Lower lobe of right lung (tissue), 2 donors: ENCODE measurements around the gene ITIH1. TPM values are rescaled to one million over a fixed set of nuclear protein-coding genes. Genes with fewer than 3 reads are reported as not detected.

Experiments
- ATAC-seq, 2 donors: fragments of 200-7000 bp; cut with Tn5 transposase; one replicate each; pipeline ENCODE4 v1.9.1; 2020 to 2022; ENCODE audit warnings: mild to moderate bottlenecking in 2 of 2, moderate library complexity in 2 of 2
- DNase-seq: peaks from one replicate; pipeline ENCODE4 v3.0.0-alpha.2; 2020
- H3K27ac ChIP-seq: fragments of 200-600 bp; one replicate; pipeline ENCODE4 v1.8.0; 2022
- H3K27me3 ChIP-seq: fragments of 200-600 bp; one replicate; pipeline ENCODE4 v1.8.0; 2022; ENCODE audit warnings: low read depth
- H3K36me3 ChIP-seq: fragments of 200-600 bp; one replicate; pipeline ENCODE4 v1.8.0; 2022; ENCODE audit warnings: mild to moderate bottlenecking
- H3K4me1 ChIP-seq: fragments of 200-600 bp; one replicate; pipeline ENCODE4 v1.8.0; 2022
- H3K4me3 ChIP-seq: fragments of 200-600 bp; one replicate; pipeline ENCODE4 v1.8.0; 2022; ENCODE audit warnings: mild to moderate bottlenecking
- H3K9me3 ChIP-seq: fragments of 200-600 bp; one replicate; pipeline ENCODE4 v1.8.0; 2022
- intact Hi-C: fragments of 100-400 bp; cut with DNase I; formaldehyde crosslinking; loops from one replicate; pipeline ENCODE4 v1.11.0; 2022
- total RNA-seq: library from RNA; stranded (reverse); fragmentation: NEBNext Ultra II Directional; extraction: Animal tissue kit (Norgen Biotek cat#: 25700); gene quantifications from one replicate; pipeline ENCODE4 v1.2.1, GENCODE V29; 2021
- TF ChIP-seq, protein P1 (sequence below): fragments of 200-600 bp; IDR thresholded peaks from one replicate; pipeline ENCODE4 v1.8.0; 2022; ENCODE audit warnings: antibody characterized with exemption, mild to moderate bottlenecking
- donor health status: DM: no; HTN: yes; CAD: no; lungs with severe emphysema.

ITIH1 gene
- total RNA-seq, 1 donor from 2014 or later: not detected

DNA sequence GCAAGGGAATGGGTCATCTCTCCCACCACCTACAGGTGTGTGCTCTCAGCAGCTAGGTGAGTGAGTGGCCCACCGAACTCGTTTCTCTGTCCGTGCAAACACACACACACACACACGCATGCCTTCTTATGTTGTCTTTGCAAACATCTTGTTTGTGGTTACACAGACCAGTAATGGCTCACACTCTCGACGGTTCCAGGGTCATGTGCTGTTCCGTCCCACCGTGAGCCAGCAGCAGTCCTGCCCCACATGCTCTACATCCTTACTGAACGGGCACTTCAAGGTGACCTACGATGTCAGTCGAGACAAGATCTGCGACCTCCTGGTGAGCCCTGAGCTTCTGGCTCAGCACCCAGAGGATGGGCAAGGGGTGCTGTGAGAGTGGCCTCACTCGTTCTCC is 4.3 kb downstream of the ITIH1 start:
- Histone ChIP-seq H3K4me1 (no peaks in the 10 kb centered on the region), H3K9me3 (no peaks in the 10 kb centered on the region), H3K4me3 (no peak overlapping the region), H3K27me3 (no peaks in the 10 kb centered on the region), H3K36me3 (no peaks in the 10 kb centered on the region), H3K27ac (no peak overlapping the region)
- ATAC-seq (no peak), DNase-seq (peak; percentile 14)
- intact Hi-C loops: no loop called here
- TF ChIP-seq, protein P1, sequence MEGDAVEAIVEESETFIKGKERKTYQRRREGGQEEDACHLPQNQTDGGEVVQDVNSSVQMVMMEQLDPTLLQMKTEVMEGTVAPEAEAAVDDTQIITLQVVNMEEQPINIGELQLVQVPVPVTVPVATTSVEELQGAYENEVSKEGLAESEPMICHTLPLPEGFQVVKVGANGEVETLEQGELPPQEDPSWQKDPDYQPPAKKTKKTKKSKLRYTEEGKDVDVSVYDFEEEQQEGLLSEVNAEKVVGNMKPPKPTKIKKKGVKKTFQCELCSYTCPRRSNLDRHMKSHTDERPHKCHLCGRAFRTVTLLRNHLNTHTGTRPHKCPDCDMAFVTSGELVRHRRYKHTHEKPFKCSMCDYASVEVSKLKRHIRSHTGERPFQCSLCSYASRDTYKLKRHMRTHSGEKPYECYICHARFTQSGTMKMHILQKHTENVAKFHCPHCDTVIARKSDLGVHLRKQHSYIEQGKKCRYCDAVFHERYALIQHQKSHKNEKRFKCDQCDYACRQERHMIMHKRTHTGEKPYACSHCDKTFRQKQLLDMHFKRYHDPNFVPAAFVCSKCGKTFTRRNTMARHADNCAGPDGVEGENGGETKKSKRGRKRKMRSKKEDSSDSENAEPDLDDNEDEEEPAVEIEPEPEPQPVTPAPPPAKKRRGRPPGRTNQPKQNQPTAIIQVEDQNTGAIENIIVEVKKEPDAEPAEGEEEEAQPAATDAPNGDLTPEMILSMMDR: no peak

DNA sequence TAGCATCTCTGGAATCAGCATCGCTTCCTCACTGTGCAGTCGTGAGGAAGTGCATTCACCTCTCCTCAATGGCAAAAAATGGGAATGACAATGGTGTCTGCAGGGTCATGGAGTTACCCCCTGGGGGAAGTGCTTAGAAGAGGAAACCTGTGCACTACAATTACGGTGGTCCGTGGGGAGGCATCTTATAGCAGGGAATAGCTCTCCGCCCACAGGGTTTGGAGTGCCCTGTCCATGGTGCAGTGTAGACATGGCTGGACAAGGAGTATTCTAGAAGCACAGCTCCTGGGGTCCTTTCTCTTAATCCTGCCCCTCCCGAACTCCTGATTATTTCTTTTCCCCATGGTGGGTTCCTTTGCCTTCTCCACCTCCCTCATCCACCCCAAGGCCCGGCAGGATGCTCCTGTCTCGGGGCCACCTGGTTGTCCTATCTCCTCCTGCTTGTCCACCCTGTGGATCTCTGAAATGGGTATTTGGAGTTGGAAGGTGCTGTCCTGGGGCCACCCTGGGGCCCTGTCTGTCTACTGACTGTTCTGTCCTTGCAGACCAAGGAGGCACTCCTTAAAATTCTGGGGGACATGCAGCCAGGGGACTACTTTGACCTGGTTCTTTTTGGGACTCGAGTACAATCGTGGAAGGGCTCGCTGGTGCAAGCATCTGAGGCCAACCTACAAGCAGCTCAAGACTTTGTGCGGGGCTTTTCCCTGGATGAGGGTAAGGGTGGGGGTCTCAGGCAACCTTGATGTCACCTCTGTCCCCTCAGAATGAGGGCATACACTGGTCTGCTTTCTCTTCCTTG is 5.2 kb downstream of the ITIH1 start:
- Histone ChIP-seq H3K9me3 (no peaks in the 10 kb centered on the region), H3K4me3 (no peak overlapping the region), H3K27me3 (no peaks in the 10 kb centered on the region), H3K4me1 (no peaks in the 10 kb centered on the region), H3K27ac (no peak overlapping the region), H3K36me3 (no peaks in the 10 kb centered on the region)
- TF ChIP-seq, protein P1: no peak
- intact Hi-C loops: no loop called here
- ATAC-seq (no peak), DNase-seq (peak; percentile 20)

DNA sequence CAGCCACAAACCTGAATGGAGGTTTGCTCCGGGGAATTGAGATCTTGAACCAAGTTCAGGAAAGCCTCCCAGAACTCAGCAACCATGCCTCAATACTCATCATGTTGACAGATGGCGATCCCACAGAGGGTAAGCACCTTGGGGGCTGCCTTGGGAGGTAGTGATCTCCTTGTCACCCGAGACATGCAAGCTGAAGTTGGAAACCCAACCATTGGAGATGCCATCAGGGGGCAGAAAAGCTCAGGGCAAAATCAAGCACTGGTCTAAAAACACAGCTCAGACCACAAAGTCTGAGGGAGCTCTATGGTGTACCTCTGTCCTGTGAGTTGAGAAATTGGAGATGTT is 5.8 kb downstream of the ITIH1 start:
- TF ChIP-seq, protein P1: no peak
- H3K27me3 ChIP-seq: no peaks in the 10 kb centered on the region
- no peak overlapping the region for H3K27ac ChIP-seq
- no peak for ATAC-seq
- no peaks in the 10 kb centered on the region for H3K4me1 ChIP-seq
- no peaks in the 10 kb centered on the region for H3K36me3 ChIP-seq
- H3K4me3 ChIP-seq: no peak overlapping the region
- intact Hi-C loops: no loop called here
- no peaks in the 10 kb centered on the region for H3K9me3 ChIP-seq
- DNase-seq: no peak

DNA sequence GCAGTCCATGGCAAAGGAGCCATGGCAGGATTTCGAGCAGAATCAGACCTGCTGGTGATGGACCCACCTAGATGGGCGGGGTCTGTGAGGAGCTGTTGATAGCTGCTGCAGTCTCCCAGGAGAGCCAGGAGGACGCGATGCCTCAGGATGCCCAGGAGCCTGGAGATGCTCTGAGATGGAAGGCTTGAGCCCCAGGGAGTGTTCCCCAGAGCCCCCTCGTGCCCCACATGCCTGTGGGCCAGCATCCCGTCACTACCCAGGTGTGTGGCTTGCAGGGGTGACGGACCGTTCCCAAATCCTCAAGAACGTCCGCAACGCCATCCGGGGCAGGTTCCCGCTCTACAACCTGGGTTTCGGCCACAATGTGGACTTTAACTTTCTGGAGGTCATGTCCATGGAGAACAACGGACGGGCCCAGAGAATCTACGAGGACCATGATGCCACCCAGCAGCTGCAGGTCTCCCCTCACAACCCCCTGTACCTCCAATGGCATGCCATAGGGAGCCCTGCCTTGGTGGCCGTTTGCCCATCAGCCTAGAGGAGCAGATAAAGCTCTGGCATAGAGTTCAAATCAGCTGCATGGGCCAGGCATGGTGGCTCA is 6.7 kb downstream of the ITIH1 start:
- intact Hi-C loops: no loop called here
- ATAC-seq: no peak

DNA sequence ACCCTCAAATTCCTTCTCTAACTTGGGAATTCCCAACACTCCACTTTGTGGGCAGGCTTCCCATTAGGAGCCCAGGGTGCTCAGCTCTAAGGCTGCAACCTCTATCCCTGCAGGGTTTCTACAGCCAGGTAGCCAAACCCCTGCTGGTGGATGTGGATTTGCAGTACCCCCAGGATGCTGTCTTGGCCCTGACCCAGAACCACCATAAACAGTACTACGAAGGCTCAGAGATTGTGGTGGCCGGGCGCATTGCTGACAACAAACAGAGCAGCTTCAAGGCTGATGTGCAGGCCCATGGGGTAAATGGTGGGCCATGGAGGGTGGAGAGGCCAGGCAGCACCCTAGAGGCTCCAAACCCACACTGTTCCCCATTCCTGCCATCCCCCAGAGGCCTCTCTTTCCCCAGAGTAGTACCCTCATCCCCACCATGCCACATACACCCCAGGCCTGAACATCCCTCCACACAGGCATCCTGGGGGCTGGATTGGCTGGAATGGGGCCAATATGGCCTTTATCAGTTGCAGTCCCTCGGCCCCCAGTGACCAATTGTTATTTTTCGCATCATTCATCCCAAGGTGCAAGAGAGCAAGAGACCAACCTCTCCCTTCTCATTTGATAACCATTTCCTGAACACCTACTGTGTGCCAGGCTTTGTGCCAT is 7.7 kb downstream of the ITIH1 start:
- H3K27me3 ChIP-seq: no peaks in the 10 kb centered on the region
- ATAC-seq (no peak), DNase-seq (peak; percentile 26)
- no peak overlapping the region for H3K27ac ChIP-seq
- H3K4me3 ChIP-seq: no peak overlapping the region
- H3K4me1 ChIP-seq: no peaks in the 10 kb centered on the region
- TF ChIP-seq, protein P1: no peak
- no peaks in the 10 kb centered on the region for H3K36me3 ChIP-seq
- intact Hi-C loops: no loop called here
- H3K9me3 ChIP-seq: no peaks in the 10 kb centered on the region

More for the DNA sequence above, 6.7 kb downstream of the ITIH1 start:
- no peak overlapping the region for H3K27ac ChIP-seq
- H3K4me3 ChIP-seq: no peak overlapping the region
- no peaks in the 10 kb centered on the region for H3K9me3 ChIP-seq
- DNase-seq: peak; percentile 30
- no peaks in the 10 kb centered on the region for H3K27me3 ChIP-seq
- H3K36me3 ChIP-seq: no peaks in the 10 kb centered on the region
- no peaks in the 10 kb centered on the region for H3K4me1 ChIP-seq
- TF ChIP-seq, protein P1: no peak
